SHP77 (cell line): Measurements from ENCODE around the gene CRTC3.
"Not testable (repeated sequence)": the region's sequence is repeated elsewhere in the genome, so short reads cannot be mapped to it uniquely, and the experiment has no call there.

Source experiments
- DNase-seq, 2 experiments: peaks; one replicate each; lab custom pipeline; 2025; lab: John Stamatoyannopoulos, UW

Gene CRTC3

GRCh38 chr15:90679959-90680358 lies 150.2 kb downstream of the CRTC3 start:
- DNase-seq = no peak

GRCh38 chr15:90680371-90680935 lies 150.7 kb downstream of the CRTC3 start:
- DNase-seq = no peak

GRCh38 chr15:90681056-90681455 lies 151.3 kb downstream of the CRTC3 start:
- DNase-seq = no peak

- DNase-seq = no peak
Observed at GRCh38 chr15:90681480-90681879, 151.8 kb downstream of the CRTC3 start.

DNA sequence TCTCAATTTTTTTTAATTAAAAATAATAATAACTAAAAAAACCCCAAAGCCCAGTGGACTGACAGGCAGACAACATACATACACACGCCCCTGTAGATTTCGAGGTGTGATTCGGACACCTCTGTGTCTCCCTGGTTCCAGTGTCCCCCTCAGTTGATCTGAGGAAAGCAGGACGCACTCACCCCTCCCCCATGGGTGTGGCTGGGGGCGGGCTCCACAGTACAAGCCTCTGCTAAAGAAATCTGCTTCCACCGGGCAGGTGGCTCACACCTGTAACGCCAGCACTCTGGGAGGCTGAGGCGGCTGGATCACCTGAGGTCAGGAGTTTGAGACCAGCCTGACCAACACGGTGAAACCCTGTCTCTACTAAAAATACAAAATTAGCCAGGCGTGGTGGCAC lies 153.6 kb downstream of the CRTC3 start:
- DNase-seq = no peak

DNA sequence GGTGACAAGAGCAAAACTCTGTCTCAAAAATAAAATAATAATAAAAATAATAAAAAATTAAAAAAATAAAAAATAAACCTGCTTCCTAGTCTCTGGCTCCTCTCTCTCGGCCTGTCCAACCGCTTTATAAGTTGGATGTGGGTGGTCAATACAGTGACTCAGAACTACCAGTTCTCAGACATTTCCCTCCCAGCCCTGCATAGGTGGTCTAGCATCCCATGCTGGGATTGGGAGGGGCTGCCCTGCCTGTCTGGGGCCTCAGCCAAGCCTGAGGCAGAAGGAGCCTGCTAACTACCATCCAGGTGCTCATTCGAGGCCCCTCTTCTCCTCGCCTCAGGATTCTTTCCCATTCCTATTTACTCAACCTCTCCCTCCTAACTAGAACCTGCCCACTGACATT lies 154.2 kb downstream of the CRTC3 start:
- no peak for DNase-seq

GRCh38 chr15:90684281-90684680 lies 154.6 kb downstream of the CRTC3 start:
- no peak for DNase-seq

GRCh38 chr15:90685591-90686434 lies 156.1 kb downstream of the CRTC3 start:
- no peak for DNase-seq

DNA sequence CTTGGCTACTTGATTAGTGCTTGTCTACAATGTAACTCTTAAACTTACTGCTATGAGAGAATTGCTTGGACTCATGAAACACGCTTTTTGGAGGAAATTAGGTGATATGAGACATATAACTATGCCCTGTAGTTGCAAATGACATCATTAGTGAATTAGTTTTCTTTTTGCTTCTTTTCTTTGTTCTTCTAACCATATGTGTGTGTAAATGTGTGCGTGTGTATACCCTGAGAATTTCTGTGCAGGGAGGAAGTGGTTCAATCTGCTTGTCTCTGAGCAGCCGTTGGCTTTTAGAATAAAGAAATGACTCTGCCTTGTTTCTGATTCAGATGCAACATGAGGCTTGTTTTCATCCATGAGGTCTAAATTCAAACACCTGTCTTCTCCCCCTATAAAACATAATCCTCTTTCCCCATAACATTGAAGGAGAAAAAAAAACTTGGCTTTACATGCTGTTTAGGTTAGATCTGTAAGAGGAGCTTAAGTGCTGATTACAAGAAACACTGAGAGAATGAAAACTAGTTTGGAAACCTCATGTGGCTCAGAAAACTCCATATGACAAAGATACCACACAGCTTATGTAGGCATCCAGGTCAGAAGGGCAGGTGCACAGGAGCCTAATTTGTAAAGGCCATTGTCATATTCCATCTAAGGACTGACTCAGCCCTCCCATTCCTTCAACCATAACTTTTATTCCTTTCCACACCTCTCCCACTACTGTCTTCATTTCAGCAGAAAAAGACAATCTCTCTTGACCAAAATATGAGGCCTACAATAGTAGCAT lies 156.9 kb downstream of the CRTC3 start:
- DNase-seq = no peak

GRCh38 chr15:90689326-90689961 lies 159.7 kb downstream of the CRTC3 start:
- DNase-seq = not testable (repeated sequence)

DNA sequence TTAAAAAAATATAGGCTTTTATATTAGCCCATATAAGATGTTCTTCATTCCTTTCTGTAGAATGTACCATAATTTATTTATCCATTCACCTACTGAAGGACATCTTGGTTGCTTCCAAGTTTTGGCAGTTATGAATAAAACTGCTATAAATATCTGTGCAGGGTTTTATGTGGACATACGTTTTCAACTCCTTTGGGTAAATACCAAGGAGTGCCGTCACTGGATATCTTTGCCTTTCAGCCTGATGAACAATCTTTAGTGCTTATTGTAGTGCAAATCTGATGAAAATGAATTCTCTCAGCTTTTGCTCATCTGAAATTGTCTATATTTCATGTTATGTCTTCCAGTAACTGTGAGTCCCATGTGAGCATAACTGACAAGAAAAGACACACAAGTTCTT lies 160.9 kb downstream of the CRTC3 start:
- no peak for DNase-seq

GRCh38 chr15:90691369-90691768 lies 161.6 kb downstream of the CRTC3 start:
- no peak for DNase-seq

GRCh38 chr15:90691982-90692773 lies 162.5 kb downstream of the CRTC3 start:
- no peak for DNase-seq
